Fibroblast of the aortic adventitia (primary cell): ENCODE results near the gene UBE2D1. TPM values are rescaled to one million over a fixed set of nuclear protein-coding genes. Genes with fewer than 3 reads are reported as not detected.

Experiments used
- DNase-seq: peaks from one replicate; pipeline ENCODE4 v3.0.0-alpha.2; 2010; ENCODE audit warnings: low read depth
- H3K4me3 ChIP-seq: 2 replicates; pipeline ENCODE4 v1.5.1; 2011; ENCODE audit warnings: low read depth, mild to moderate bottlenecking, control low read depth, low read length, moderate library complexity
- total RNA-seq: library from RNA; depleted of rRNA; stranded (reverse); fragments of >200 nt; gene quantifications from 2 replicates; pipeline ENCODE4 v1.2.3, GENCODE V29; 2012; ENCODE audit warnings: low replicate concordance
- TF ChIP-seq, protein P1 (sequence below): IDR thresholded peaks from 2 replicates; pipeline ENCODE4 v1.5.1; 2011; ENCODE audit warnings: mild to moderate bottlenecking, low read length, control low read depth, inconsistent platforms; ENCODE audit not compliant: insufficient read depth

UBE2D1 gene
- total RNA-seq, 1 donor = 25.0 TPM

DNA sequence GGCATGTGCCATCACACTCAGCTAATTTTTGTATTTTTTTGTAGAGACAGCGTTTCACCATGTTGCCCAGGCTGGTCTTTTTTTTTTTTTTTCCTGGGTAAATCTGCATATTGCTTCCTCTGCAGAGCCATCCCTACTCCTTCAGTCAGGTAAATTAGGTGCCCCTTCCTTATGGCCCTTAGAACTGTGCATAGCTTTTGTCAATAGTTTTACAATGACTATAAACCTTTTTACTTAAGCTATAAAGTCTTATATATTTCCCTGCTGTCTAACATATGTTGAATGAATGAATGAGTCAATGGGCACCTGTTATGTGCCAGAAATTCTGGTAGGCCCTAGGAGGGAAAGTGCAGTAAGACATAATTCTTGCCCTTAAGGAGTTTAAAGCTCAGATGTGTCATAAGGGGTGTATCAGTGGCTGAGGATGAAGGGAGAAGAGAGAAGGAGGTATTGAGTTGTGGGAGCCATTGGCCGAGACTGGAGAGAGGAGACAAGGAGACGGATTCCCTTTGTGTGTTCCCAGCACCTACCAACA, 30.6 kb upstream of the UBE2D1 start:
- no peak overlapping the region for H3K4me3 ChIP-seq
- DNase-seq = no peak
- TF ChIP-seq, protein P1, sequence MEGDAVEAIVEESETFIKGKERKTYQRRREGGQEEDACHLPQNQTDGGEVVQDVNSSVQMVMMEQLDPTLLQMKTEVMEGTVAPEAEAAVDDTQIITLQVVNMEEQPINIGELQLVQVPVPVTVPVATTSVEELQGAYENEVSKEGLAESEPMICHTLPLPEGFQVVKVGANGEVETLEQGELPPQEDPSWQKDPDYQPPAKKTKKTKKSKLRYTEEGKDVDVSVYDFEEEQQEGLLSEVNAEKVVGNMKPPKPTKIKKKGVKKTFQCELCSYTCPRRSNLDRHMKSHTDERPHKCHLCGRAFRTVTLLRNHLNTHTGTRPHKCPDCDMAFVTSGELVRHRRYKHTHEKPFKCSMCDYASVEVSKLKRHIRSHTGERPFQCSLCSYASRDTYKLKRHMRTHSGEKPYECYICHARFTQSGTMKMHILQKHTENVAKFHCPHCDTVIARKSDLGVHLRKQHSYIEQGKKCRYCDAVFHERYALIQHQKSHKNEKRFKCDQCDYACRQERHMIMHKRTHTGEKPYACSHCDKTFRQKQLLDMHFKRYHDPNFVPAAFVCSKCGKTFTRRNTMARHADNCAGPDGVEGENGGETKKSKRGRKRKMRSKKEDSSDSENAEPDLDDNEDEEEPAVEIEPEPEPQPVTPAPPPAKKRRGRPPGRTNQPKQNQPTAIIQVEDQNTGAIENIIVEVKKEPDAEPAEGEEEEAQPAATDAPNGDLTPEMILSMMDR = no peak

DNA sequence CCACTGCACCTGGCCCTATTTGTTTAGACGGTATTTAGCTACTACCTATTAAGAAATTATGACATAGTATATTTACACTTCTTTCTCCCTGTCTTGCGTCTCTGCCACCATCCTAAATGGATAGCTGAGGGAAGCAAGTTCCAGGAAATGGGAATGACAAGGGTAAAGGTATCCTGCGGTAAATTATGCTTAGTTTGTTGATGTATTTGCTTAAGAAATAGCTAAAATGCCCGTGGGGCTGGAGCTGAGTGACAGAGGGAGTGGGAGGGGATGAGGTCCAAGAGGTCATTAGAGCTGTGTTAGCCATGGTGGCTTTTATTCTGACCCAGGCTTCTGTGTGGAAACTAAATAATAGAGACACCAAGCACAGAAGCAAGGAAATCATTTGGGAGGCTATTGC, 29.0 kb upstream of the UBE2D1 start:
- DNase-seq = no peak
- TF ChIP-seq, protein P1 = no peak
- H3K4me3 ChIP-seq = no peak overlapping the region

DNA sequence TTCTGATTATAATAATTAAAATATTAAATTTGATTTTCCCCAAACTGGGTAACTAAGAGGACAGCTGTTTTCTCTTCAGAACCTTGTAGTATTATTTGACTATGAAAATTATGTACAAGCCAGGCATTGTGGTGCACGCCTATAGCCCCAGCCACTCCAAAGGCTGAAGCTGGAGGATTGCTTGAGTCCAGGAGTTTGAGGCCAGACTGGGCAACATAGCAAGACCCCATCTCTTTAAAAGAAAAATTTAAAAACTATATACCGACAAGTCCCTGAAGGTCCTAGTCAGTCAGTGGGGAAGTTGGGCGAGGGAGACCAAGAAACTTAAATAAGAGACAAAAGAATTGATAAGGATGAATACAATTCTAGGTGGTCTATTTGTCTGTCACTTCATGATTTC, 27.1 kb upstream of the UBE2D1 start:
- H3K4me3 ChIP-seq = no peak overlapping the region
- no peak for DNase-seq
- TF ChIP-seq, protein P1 = no peak

DNA sequence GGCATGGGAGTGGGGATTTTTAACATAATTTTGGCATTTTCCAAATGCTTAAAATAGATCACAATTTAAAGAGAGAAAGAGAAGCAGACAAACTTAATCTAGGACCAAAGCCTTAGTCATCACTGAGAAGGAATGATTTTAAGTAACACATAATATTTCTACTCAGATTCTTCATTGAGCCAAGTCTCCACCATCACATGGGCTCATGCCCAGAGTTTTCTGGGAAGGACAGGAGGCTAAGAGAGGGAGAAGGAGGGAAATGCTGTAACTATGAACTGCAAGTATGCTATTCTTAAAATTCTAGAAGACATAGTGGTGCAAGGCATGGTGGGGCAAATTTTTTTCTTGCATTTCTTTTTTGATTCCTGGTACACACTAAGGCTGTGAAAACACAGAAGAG, 23.8 kb upstream of the UBE2D1 start:
- no peak overlapping the region for H3K4me3 ChIP-seq
- TF ChIP-seq, protein P1 = no peak
- peak; percentile 59 for DNase-seq

DNA sequence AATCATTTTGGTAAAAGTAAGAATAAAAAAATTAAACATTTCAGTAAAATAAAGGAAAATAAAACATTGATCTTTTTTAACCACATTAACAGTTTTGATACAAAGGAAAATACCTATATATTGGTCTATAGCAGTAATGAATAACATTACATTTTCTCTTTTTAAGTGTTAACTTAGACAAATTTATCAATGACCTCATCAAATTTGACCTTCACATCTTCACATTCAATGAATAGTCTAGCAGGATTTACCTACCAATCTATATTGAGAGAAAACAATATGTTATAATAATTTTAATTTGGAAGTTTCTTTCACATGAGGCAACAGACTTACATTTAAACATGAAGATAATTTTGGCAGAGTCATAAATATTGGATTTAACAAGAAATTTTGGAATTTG, 17.9 kb upstream of the UBE2D1 start:
- no peak for DNase-seq
- TF ChIP-seq, protein P1 = no peak
- no peak overlapping the region for H3K4me3 ChIP-seq

DNA sequence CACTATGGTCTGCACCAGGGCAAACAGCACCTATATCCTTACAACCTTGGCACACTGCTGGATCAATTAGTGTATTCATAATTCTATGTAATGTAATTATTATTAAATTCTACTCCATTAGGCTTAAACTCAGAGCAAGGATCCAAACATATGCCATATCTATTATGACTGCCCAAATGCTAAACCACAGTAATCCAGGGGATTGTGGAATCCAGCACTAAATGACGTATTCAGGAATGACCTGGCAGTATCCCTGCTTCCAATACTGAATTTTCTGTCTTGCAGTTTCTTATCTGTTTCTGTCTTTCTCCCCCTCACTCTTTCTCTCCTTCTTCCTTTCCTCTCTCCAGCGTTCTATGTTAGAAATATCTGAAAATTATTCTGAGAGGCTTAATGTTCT, 16.5 kb upstream of the UBE2D1 start:
- TF ChIP-seq, protein P1 = no peak
- peak; percentile 56 for DNase-seq
- H3K4me3 ChIP-seq = no peak overlapping the region

DNA sequence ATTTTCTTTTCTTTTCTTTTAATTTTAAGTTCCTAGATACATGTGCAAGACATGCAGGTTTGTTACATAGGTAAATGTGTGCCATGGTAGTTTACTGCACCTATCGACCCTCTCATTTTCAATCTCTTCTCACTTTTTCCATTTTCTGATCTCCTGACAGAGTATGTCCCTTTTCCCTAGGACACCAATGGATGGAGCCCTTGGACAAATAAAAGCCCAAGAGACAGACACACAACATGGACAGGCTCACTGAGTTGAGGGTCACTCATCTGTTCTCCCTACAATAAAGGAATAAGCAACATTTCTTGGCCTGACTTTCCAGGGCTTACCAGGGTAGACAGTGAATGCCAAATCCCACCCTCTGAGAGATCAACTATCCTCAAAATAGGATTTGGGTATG, 15.2 kb upstream of the UBE2D1 start:
- TF ChIP-seq, protein P1 = no peak
- H3K4me3 ChIP-seq = no peak overlapping the region
- no peak for DNase-seq
